Small intestine (tissue), 7 donors: ENCODE data around the gene FBXO42. TPM values are rescaled to one million over a fixed set of nuclear protein-coding genes. Genes with fewer than 3 reads are reported as not detected.

Experiments used
- DNase-seq, 2 donors: peaks; one replicate each; pipeline versions ENCODE4 v3.0.0 to v3.0.0-alpha.2; 2013
- FAIRE-seq: peaks from 2 replicates; lab custom pipeline; 2012; peaks lifted over from hg19 to GRCh38; lab: Jason Lieb, UNC
- H3K27ac ChIP-seq, 3 donors: one replicate each; pipeline ENCODE4 v1.5.1; 2013; ENCODE audit warnings: low read length in 2 of 3, mild to moderate bottlenecking in 2 of 3, control low read depth in 1 of 3, inconsistent platforms in 1 of 3, low read depth in 1 of 3, moderate library complexity in 1 of 3
- H3K27me3 ChIP-seq, 3 donors: one replicate each; pipeline ENCODE4 v1.6.1; 2013; ENCODE audit warnings: low read length in 3 of 3, inconsistent platforms in 1 of 3; ENCODE audit not compliant: control insufficient read depth in 3 of 3, insufficient read depth in 3 of 3
- H3K36me3 ChIP-seq, 3 donors: one replicate each; pipeline ENCODE4 v1.6.1; 2013; ENCODE audit warnings: low read length in 3 of 3, inconsistent platforms in 1 of 3, low read depth in 1 of 3, mild to moderate bottlenecking in 1 of 3, moderate library complexity in 1 of 3; ENCODE audit not compliant: control insufficient read depth in 3 of 3, insufficient read depth in 2 of 3
- H3K4me1 ChIP-seq, 3 donors: one replicate each; pipeline ENCODE4 v1.6.1; 2013; ENCODE audit warnings: low read length in 2 of 3, inconsistent platforms in 1 of 3, low read depth in 1 of 3, mild to moderate bottlenecking in 1 of 3, moderate library complexity in 1 of 3; ENCODE audit not compliant: control insufficient read depth in 3 of 3, insufficient read depth in 2 of 3
- H3K4me3 ChIP-seq, 3 donors: one replicate each; pipeline ENCODE4 v1.5.1; 2013; ENCODE audit warnings: low read length in 3 of 3, control low read depth in 1 of 3, inconsistent platforms in 1 of 3, low read depth in 1 of 3, mild to moderate bottlenecking in 1 of 3, moderate library complexity in 1 of 3
- H3K9me3 ChIP-seq, 2 donors: one replicate each; pipeline ENCODE4 v1.6.1; 2013; ENCODE audit warnings: low read depth in 1 of 2, low read length in 1 of 2; ENCODE audit not compliant: control insufficient read depth in 2 of 2, insufficient read depth in 1 of 2
- WGBS, 3 donors: extraction: QIAGEN DNeasy Blood & Tissue Kit; methylation state at CpG; one replicate each; pipeline ENCODE4 v1.1.7; 2013; 5-methylcytosine and 5-hydroxymethylcytosine counted together
- polyA plus RNA-seq, 4 donors: library from polyadenylated mRNA; stranded (reverse) in 3 of 4; unstranded in 1 of 4; fragments of 200-250 nt in 3 of 4; fragments of 120-200 nt in 1 of 4; gene quantifications; one replicate each; pipeline versions ENCODE4 v1.2.1 to v1.2.3, GENCODE V29; 2013
- donor health status: healthy with polysubstance abuse.
- donor health status: control.
- donor health status: control.
- donor health status: Bipolar disorder and iron deficiency.
- donor health status: healthy.

Gene FBXO42
- polyA plus RNA-seq, 4 donors = 10.0 to 14.5 (median 12.2) TPM

- no peak for DNase-seq
- peaks cover 0 to 13% (median 4%) of the 10 kb centered on the region in 3 donors for H3K4me1 ChIP-seq
These were observed 114.9 kb downstream of the FBXO42 start for GRCh38 chr1:16237343-16237830.

GRCh38 chr1:16236511-16237342 is 115.6 kb downstream of the FBXO42 start, which contains the start of gene CPLANE2:
TSS of gene CPLANE2 (minus strand) at chr1:16237183. CDS start at chr1:16236742, 441 bp downstream.
- Histone ChIP-seq H3K27ac (peak within 1 kb of the TSS; percentile 42 to 92 (median 82)), H3K27me3 (no peaks in the 10 kb centered on the region), H3K4me3 (peak within 1 kb of the TSS; percentile 61 to 70 (median 64)), H3K4me1 (peaks cover 0 to 13% (median 4%) of the 10 kb centered on the region in 3 donors), H3K36me3 (peaks cover 0 to 13% (median 0%) of the 10 kb centered on the region in 3 donors), H3K9me3 (no peaks in the 10 kb centered on the region)
- 0 to 1% (median 0%) methylated on average over 56 to 57 of the region's 57 CpGs for WGBS, 3 donors
- FAIRE-seq (no peak), DNase-seq (peak; percentile 93 to 98)

More at GRCh38 chr1:16237343-16237830, 114.9 kb downstream of the FBXO42 start:
- FAIRE-seq = no peak
- Histone ChIP-seq H3K9me3 (no peaks in the 10 kb centered on the region), H3K36me3 (peaks cover 0 to 7% (median 0%) of the 10 kb centered on the region in 3 donors), H3K4me3 (peak overlapping the region in 1 of 3 donors; percentile 70), H3K27ac (peak overlapping the region in 2 of 3 donors; percentile 82 to 92), H3K27me3 (no peaks in the 10 kb centered on the region)
- 24 to 26% (median 24%) methylated on average over 6 of the region's 6 CpGs for whole genome bisulfite sequencing, 3 donors

DNA sequence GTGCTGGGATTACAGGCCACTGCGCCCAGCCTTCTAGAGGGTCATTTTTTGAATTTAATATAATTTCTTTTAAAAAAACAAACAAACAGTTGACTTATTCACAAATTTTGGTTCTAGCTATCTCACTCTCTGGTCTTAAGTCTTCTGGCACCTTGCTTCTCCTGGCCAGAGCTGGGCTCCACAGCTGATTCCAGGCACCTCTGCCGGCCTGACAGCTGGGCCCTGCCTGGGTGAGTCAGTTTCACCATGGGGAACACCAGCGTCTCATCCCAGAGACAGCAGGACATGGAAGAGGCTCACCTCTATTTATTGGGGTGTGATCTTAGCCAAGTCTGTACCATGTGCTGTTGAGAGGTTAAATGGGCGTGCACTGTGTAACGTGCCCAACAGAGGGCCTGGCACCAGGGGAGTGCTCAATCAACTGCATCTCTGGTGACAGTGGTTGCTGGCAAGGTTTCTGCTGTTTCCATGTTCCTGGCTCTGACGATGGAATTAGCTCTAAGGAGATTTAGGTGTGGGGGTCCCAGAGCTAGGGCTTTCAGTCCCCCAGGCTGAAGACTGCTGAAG is 116.3 kb downstream of the FBXO42 start:
- FAIRE-seq = no peak
- DNase-seq = peak in 1 of 2 donors; percentile 68
- no peaks in the 10 kb centered on the region for H3K9me3 ChIP-seq
- H3K4me3 ChIP-seq = peak overlapping the region in 2 of 3 donors; percentile 64 to 70
- H3K36me3 ChIP-seq = peaks cover 0 to 19% (median 0%) of the 10 kb centered on the region in 3 donors
- H3K27ac ChIP-seq = peak overlapping the region; percentile 42 to 92 (median 67)
- no peaks in the 10 kb centered on the region for H3K27me3 ChIP-seq
- H3K4me1 ChIP-seq = peaks cover 0 to 13% (median 4%) of the 10 kb centered on the region in 3 donors
- WGBS, 3 donors = 28 to 40% (median 29%) methylated on average over 6 of the region's 6 CpGs

- H3K27me3 ChIP-seq = no peaks in the 10 kb centered on the region
- H3K27ac ChIP-seq = no peak overlapping the region
- 93 to 100% (median 100%) methylated on average over 1 to 2 of the region's 2 CpGs for WGBS, 3 donors
- no peak overlapping the region for H3K4me3 ChIP-seq
- DNase-seq (no peak), FAIRE-seq (no peak)
- H3K9me3 ChIP-seq = no peaks in the 10 kb centered on the region
- peaks cover 0 to 25% (median 0%) of the 10 kb centered on the region in 3 donors for H3K36me3 ChIP-seq
- H3K4me1 ChIP-seq = peaks cover 0 to 19% (median 4%) of the 10 kb centered on the region in 3 donors
These were observed 116.9 kb downstream of the FBXO42 start for GRCh38 chr1:16235347-16235746.

DNA sequence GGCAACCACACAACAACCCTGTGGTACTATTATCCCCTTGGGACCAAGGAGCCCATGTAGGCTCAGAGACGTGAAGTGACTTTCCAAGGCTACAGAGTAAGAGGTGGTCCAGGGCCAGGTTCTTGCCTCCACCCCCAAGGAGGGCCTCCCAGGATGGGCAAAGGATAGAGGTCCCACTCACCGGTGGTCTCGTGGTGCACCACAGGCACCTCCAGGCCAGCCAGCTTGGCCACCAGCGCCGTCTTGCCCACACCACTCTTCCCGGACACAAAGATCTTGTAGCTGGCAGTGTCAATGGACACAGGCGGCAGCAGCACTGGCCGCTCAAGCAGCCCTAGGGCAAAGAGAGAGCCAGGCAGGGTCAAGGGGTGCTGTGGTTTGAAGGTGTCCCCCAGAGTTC is 118.8 kb downstream of the FBXO42 start:
- 96 to 99% (median 96%) methylated on average over 8 of the region's 8 CpGs for WGBS, 3 donors
- FAIRE-seq (no peak), DNase-seq (no peak)
- Histone ChIP-seq H3K4me1 (peaks cover 0 to 20% (median 4%) of the 10 kb centered on the region in 3 donors), H3K4me3 (no peak overlapping the region), H3K36me3 (peaks cover 0 to 29% (median 0%) of the 10 kb centered on the region in 3 donors), H3K27ac (no peak overlapping the region), H3K27me3 (peaks cover 0 to 3% (median 0%) of the 10 kb centered on the region in 3 donors), H3K9me3 (no peaks in the 10 kb centered on the region)

DNA sequence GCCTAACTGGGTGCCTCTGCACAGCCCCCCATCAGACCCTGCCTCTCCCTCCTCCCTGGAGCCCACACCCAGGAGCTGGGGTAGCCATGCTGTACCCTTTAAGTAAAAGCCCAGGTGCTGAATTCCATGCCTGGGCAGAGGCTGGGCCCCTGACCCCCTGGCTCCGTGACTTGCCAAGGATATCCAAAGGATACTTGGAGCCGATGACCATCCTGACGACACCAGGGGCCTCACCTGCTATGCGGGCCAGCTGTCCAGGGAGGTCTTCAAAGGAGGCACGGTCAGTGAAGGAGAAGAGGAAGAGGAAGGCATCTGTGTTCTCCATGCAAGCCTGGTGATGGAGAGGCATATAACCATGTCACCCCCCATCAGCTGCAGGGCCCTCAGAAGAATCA is 120.0 kb downstream of the FBXO42 start:
- 96 to 97% (median 96%) methylated on average over 5 of the region's 5 CpGs for WGBS, 3 donors

DNA sequence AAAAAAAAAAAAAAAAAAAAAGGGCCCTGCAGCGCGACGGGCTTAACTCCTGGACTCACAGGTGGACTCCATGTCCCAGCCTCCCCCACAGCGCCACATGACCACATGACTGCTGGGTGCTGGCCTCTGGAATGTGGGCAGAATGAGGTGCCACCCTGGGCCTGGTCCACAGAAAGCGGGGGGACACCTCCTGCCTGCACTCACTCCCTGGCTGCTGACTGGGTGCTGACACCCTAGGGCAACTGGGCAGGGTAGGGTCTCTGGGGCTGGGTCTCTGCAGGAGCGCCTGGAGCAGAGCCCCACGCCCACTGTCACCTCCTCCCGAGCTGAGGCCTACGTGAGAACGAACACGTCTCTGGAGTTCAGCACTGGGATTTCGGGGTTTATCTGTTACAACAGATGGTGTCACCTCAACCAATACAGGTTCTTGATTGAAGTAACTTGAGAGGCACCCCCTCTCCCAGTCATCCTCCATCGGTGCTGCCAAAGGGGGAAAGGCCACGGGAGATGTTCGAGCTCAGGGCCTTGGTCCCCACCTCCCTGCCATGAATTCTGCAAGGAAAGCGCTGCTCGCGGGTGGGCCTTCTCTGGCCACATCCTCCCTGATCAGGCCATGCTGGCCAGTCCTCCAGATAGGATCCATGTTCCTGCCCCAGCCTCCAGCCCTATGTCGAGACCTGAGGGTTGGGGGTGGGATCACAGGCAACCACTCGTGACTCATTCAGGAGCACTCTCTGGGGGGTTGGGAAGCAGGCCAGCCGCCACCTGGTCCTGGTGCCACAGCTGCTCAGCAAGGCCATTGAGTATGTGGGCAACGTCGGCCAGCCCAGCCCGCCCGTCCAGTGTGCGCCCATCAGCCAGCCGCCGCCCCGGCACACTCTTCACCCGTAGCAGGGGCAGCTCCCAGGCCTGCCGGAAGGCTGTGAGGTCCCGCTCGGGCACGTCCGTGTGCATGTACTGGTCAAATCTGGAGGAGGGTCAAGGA is 120.7 kb downstream of the FBXO42 start:
- H3K27ac ChIP-seq = no peak overlapping the region
- no peak for DNase-seq
- H3K4me1 ChIP-seq = peaks cover 0 to 29% (median 4%) of the 10 kb centered on the region in 3 donors
- WGBS, 3 donors = 88 to 94% (median 93%) methylated on average over 32 to 35 of the region's 35 CpGs
- H3K4me3 ChIP-seq = no peak overlapping the region
- peaks cover 0 to 21% (median 4%) of the 10 kb centered on the region in 3 donors for H3K27me3 ChIP-seq
- peaks cover 0 to 3% of the 10 kb centered on the region in 2 donors for H3K9me3 ChIP-seq
- no peak for FAIRE-seq
- H3K36me3 ChIP-seq = peaks cover 0 to 29% (median 0%) of the 10 kb centered on the region in 3 donors

More for the DNA sequence above, 120.0 kb downstream of the FBXO42 start:
- Histone ChIP-seq H3K27me3 (peaks cover 0 to 14% (median 4%) of the 10 kb centered on the region in 3 donors), H3K4me1 (peaks cover 0 to 25% (median 4%) of the 10 kb centered on the region in 3 donors), H3K4me3 (no peak overlapping the region), H3K27ac (no peak overlapping the region), H3K36me3 (peaks cover 0 to 29% (median 0%) of the 10 kb centered on the region in 3 donors), H3K9me3 (no peaks in the 10 kb centered on the region)
- DNase-seq (no peak), FAIRE-seq (no peak)
